Activated naive CD4-positive, alpha-beta T cell treated with anti-CD3 and anti-CD28 coated beads, Interleukin-2, amount 10 ng/mL, durations not matched to agents 7 days and 5 days (primary cell): ENCODE measurements around the gene ZEB1.

Experiments used
- CTCF ChIA-PET: fragments of 350-600 bp; sonication (Branson Sonifier 250); formaldehyde crosslinking; loops from one replicate; lab custom pipeline; 2021; ENCODE audit warnings: antibody characterized with exemption; lab: Charles Lee
- DNase-seq: peaks from one replicate; pipeline ENCODE4 v3.0.0-alpha.2; 2020
- H3K27ac Mint-ChIP-seq: one replicate; pipeline ENCODE4 v1.8.0; 2021; ENCODE audit warnings: mild to moderate bottlenecking, moderate library complexity, mixed read lengths
- H3K27me3 Mint-ChIP-seq: one replicate; pipeline ENCODE4 v1.8.0; 2021; ENCODE audit warnings: mild to moderate bottlenecking, mixed read lengths
- H3K36me3 Mint-ChIP-seq: one replicate; pipeline ENCODE4 v1.8.0; 2021; ENCODE audit warnings: mixed read lengths
- H3K4me1 Mint-ChIP-seq: one replicate; pipeline ENCODE4 v1.8.0; 2021; ENCODE audit warnings: mixed read lengths
- H3K4me3 Mint-ChIP-seq: one replicate; pipeline ENCODE4 v1.8.0; 2021; ENCODE audit warnings: mild to moderate bottlenecking, moderate library complexity, mixed read lengths
- H3K9me3 Mint-ChIP-seq: one replicate; pipeline ENCODE4 v1.8.0; 2021; ENCODE audit warnings: mixed read lengths

The ZEB1 gene

GRCh38 chr10:31318854-31319601 is at the start of gene ZEB1:
TSS of gene ZEB1 (plus strand) at chr10:31319216. CDS start at chr10:31319235, 19 bp downstream.
- peaks cover 4% of the 10 kb centered on the region for H3K27me3 Mint-ChIP-seq
- no peaks in the 10 kb centered on the region for H3K9me3 Mint-ChIP-seq
- H3K4me1 Mint-ChIP-seq, result peaks cover 47% of the 10 kb centered on the region
- peaks cover 9% of the 10 kb centered on the region for H3K36me3 Mint-ChIP-seq
- H3K4me3 Mint-ChIP-seq, result peak within 1 kb of the TSS; percentile 88
- peak within 1 kb of the TSS; percentile 98 for H3K27ac Mint-ChIP-seq
- CTCF ChIA-PET, result no interaction called here
- peak; percentile 95 for DNase-seq

GRCh38 chr10:31270954-31271353 is 48.1 kb upstream of the ZEB1 start:
- Mint-ChIP-seq H3K27me3 (no peaks in the 10 kb centered on the region), H3K9me3 (peaks cover 5% of the 10 kb centered on the region), H3K36me3 (no peaks in the 10 kb centered on the region), H3K4me3 (no peak overlapping the region), H3K4me1 (no peaks in the 10 kb centered on the region), H3K27ac (no peak overlapping the region)
- no peak for DNase-seq
- CTCF ChIA-PET, result no interaction called here

- Mint-ChIP-seq H3K27me3 (no peaks in the 10 kb centered on the region), H3K27ac (no peak overlapping the region), H3K4me3 (no peak overlapping the region), H3K4me1 (no peaks in the 10 kb centered on the region), H3K9me3 (peaks cover 5% of the 10 kb centered on the region), H3K36me3 (no peaks in the 10 kb centered on the region)
- DNase-seq, result no peak
- CTCF ChIA-PET, result no interaction called here
These were observed 46.2 kb upstream of the ZEB1 start for GRCh38 chr10:31272841-31273240.

GRCh38 chr10:31273789-31274188 is 45.2 kb upstream of the ZEB1 start:
- CTCF ChIA-PET, result no interaction called here
- Mint-ChIP-seq H3K27me3 (no peaks in the 10 kb centered on the region), H3K4me3 (no peak overlapping the region), H3K36me3 (no peaks in the 10 kb centered on the region), H3K27ac (no peak overlapping the region), H3K9me3 (peaks cover 5% of the 10 kb centered on the region), H3K4me1 (no peaks in the 10 kb centered on the region)
- DNase-seq, result no peak

- Mint-ChIP-seq H3K4me3 (no peak overlapping the region), H3K27me3 (peaks cover 4% of the 10 kb centered on the region), H3K36me3 (no peaks in the 10 kb centered on the region), H3K4me1 (no peaks in the 10 kb centered on the region), H3K9me3 (peaks cover 5% of the 10 kb centered on the region), H3K27ac (no peak overlapping the region)
- CTCF ChIA-PET, result no interaction called here
- no peak for DNase-seq
These were observed 44.7 kb upstream of the ZEB1 start for GRCh38 chr10:31274310-31274709.

GRCh38 chr10:31278279-31278941 is 40.6 kb upstream of the ZEB1 start:
- CTCF ChIA-PET, result no interaction called here

GRCh38 chr10:31280972-31281371 is 38.0 kb upstream of the ZEB1 start:
- Mint-ChIP-seq H3K27ac (no peak overlapping the region), H3K36me3 (no peaks in the 10 kb centered on the region), H3K27me3 (peaks cover 4% of the 10 kb centered on the region), H3K4me1 (no peaks in the 10 kb centered on the region), H3K9me3 (no peaks in the 10 kb centered on the region), H3K4me3 (no peak overlapping the region)
- no peak for DNase-seq
- CTCF ChIA-PET, result no interaction called here

More at GRCh38 chr10:31278279-31278941, 40.6 kb upstream of the ZEB1 start:
- no peak for DNase-seq
- peaks cover 4% of the 10 kb centered on the region for H3K27me3 Mint-ChIP-seq
- H3K27ac Mint-ChIP-seq, result no peak overlapping the region
- H3K4me3 Mint-ChIP-seq, result no peak overlapping the region
- no peaks in the 10 kb centered on the region for H3K36me3 Mint-ChIP-seq
- H3K9me3 Mint-ChIP-seq, result no peaks in the 10 kb centered on the region
- no peaks in the 10 kb centered on the region for H3K4me1 Mint-ChIP-seq

GRCh38 chr10:31288001-31288400 is 31.0 kb upstream of the ZEB1 start:
- Mint-ChIP-seq H3K4me3 (no peak overlapping the region), H3K9me3 (no peaks in the 10 kb centered on the region), H3K4me1 (no peaks in the 10 kb centered on the region), H3K27ac (no peak overlapping the region), H3K27me3 (peaks cover 3% of the 10 kb centered on the region), H3K36me3 (no peaks in the 10 kb centered on the region)
- DNase-seq, result no peak
- CTCF ChIA-PET, result no interaction called here

- CTCF ChIA-PET, result interaction anchor here (0.7 kb wide), 1 partner anchor 328 kb away, joined by 3 read pairs; no protein-coding TSS in a partner anchor
- DNase-seq, result no peak
- Mint-ChIP-seq H3K9me3 (no peaks in the 10 kb centered on the region), H3K27me3 (peaks cover 3% of the 10 kb centered on the region), H3K27ac (no peak overlapping the region), H3K4me3 (no peak overlapping the region), H3K4me1 (no peaks in the 10 kb centered on the region), H3K36me3 (no peaks in the 10 kb centered on the region)
These were observed 30.1 kb upstream of the ZEB1 start for GRCh38 chr10:31288962-31289361.

- no peaks in the 10 kb centered on the region for H3K4me1 Mint-ChIP-seq
- no peaks in the 10 kb centered on the region for H3K9me3 Mint-ChIP-seq
These were observed 28.6 kb upstream of the ZEB1 start for GRCh38 chr10:31290386-31290785.

GRCh38 chr10:31291123-31291522 is 27.9 kb upstream of the ZEB1 start:
- peaks cover 3% of the 10 kb centered on the region for H3K27me3 Mint-ChIP-seq

More at GRCh38 chr10:31290386-31290785, 28.6 kb upstream of the ZEB1 start:
- H3K27ac Mint-ChIP-seq, result no peak overlapping the region
- no peak overlapping the region for H3K4me3 Mint-ChIP-seq
- H3K36me3 Mint-ChIP-seq, result no peaks in the 10 kb centered on the region
- H3K27me3 Mint-ChIP-seq, result peaks cover 3% of the 10 kb centered on the region
- no peak for DNase-seq
- CTCF ChIA-PET, result no interaction called here

GRCh38 chr10:31294558-31294957 is 24.5 kb upstream of the ZEB1 start:
- Mint-ChIP-seq H3K27me3 (no peaks in the 10 kb centered on the region), H3K36me3 (no peaks in the 10 kb centered on the region), H3K4me3 (no peak overlapping the region), H3K9me3 (no peaks in the 10 kb centered on the region), H3K4me1 (peaks cover 4% of the 10 kb centered on the region), H3K27ac (no peak overlapping the region)
- DNase-seq, result no peak
- CTCF ChIA-PET, result no interaction called here

More at GRCh38 chr10:31291123-31291522, 27.9 kb upstream of the ZEB1 start:
- CTCF ChIA-PET, result no interaction called here
- Mint-ChIP-seq H3K4me1 (no peaks in the 10 kb centered on the region), H3K27ac (no peak overlapping the region), H3K9me3 (no peaks in the 10 kb centered on the region), H3K4me3 (no peak overlapping the region), H3K36me3 (no peaks in the 10 kb centered on the region)
- no peak for DNase-seq

GRCh38 chr10:31296754-31297153 is 22.3 kb upstream of the ZEB1 start:
- Mint-ChIP-seq H3K4me3 (no peak overlapping the region), H3K36me3 (no peaks in the 10 kb centered on the region), H3K27me3 (no peaks in the 10 kb centered on the region), H3K27ac (no peak overlapping the region), H3K9me3 (no peaks in the 10 kb centered on the region), H3K4me1 (peaks cover 4% of the 10 kb centered on the region)
- DNase-seq, result no peak
- CTCF ChIA-PET, result no interaction called here

GRCh38 chr10:31299119-31299518 is 19.9 kb upstream of the ZEB1 start:
- no peak overlapping the region for H3K27ac Mint-ChIP-seq
- DNase-seq, result no peak
- H3K27me3 Mint-ChIP-seq, result no peaks in the 10 kb centered on the region
- no peaks in the 10 kb centered on the region for H3K36me3 Mint-ChIP-seq
- H3K9me3 Mint-ChIP-seq, result no peaks in the 10 kb centered on the region
- CTCF ChIA-PET, result no interaction called here
- no peak overlapping the region for H3K4me3 Mint-ChIP-seq
- H3K4me1 Mint-ChIP-seq, result peaks cover 4% of the 10 kb centered on the region

- Mint-ChIP-seq H3K27me3 (no peaks in the 10 kb centered on the region), H3K4me3 (no peak overlapping the region), H3K36me3 (peaks cover 1% of the 10 kb centered on the region), H3K27ac (no peak overlapping the region), H3K4me1 (peaks cover 7% of the 10 kb centered on the region), H3K9me3 (no peaks in the 10 kb centered on the region)
- CTCF ChIA-PET, result no interaction called here
- DNase-seq, result no peak
These were observed 15.8 kb upstream of the ZEB1 start for GRCh38 chr10:31303212-31303611.
